Stimulated activated naive CD4-positive, alpha-beta T cell (primary cell): ENCODE results near the gene PAPSS1.
"Not testable (repeated sequence)": the region's sequence is repeated elsewhere in the genome, so short reads cannot be mapped to it uniquely, and the experiment has no call there.

Experiments
- DNase-seq, 6 experiments: peaks; one replicate each; lab custom pipeline; 2025; lab: John Stamatoyannopoulos, UW

The PAPSS1 gene

DNA sequence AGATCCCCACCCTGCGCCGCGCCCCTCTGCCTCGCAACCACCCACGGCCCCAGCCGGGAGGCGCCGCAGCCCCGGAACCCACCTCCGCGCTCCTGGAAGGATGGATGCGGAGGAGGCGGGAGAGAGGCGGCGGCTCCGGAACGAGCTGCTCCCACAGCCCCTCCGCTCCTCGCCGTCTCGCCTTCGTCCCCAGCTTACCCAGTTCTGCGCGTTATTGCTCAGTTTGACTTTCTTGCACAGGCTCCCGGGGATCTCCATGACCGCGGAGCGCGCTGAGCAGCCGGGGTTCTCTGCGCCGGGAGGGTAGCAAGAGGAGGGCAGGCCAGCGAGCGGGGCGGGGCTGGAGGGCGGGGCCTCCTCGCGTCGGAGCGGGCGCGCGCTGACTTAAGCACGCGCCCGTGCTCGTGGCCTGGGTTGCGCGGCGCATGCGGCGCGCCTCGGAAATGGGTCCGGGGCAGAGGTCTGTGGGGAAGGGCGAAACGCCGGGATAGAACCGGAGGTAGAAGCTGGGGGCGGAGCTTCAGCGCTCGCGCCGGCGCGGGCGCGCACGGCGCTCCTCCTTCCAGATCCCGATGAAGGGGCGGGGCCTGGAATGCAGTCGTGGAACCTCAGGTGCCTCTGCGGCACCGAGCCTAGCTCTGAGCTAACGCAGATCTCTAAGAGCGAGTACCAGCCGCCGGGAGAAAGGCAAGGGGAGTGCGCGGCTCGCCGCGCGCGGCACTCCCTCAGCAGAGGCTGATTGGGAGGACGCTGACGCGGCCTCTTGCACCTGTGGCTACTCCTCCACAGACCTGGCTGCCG, at the start of gene PAPSS1:
PAPSS1 (minus strand) TSS at position 313 of the 801 bp plus-strand sequence; CDS start at position 258, 55 bp downstream.
- peak; percentile 92 to 95 (median 94) for DNase-seq

DNA sequence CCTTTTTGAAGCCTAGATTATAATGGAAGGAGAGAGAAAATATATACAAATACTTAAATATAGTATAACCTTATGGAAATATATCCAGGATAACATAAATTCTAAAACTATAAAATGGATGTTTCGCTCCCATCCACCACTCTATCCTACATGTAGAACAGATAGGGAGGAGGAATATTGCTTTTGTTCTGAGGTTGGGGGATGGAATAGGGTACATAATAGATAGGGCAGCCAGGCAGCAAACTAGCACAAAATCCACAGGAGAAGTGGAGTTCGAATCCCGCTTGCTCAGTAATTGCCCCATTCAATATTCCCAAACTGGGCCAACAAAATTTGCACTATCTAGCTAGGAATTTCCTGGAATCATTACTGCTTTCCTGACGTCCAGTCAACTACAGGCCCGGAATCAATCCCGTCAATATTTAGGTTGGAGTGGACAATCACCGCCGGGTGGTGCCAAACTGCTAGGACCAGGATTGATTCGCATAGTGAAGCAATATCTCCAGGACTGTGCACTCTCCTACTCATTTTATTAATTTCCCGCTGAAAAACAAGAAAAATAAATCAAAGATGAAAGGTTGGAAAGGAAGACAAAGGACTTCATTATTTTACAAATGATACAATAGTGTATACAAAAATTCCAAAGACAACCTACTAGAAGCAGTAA, 40.4 kb upstream of the PAPSS1 start:
- no peak for DNase-seq

DNA sequence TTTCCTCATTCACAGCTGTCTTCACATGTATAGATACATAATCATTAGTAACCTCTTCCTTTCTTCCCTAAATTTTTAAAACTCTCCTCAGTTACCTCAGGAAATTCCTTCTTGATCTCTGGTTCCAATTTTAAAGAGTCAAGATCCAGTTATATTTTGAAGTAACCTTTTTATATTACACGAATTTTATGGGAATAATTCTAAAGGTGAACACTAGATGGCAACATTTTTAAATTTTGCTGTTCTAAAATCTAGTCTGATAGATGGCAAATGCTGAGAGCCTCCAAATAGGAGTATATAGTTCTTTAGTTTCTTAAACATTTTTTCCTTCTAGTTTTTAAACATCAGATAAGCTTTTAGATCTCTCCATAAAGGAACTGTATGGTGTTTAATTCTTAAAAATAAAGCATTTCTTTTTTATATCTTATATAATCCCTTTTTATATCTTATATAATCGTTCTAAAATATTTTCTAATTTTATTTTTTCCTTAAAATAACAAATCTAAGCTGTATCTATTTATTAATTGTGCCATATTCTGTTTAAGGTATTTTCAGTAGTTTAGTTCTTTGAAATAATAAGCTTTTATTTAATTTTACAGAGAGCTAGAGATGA, 37.9 kb upstream of the PAPSS1 start:
- peak in 2 of 6 experiments; percentile 24 to 25 for DNase-seq

DNA sequence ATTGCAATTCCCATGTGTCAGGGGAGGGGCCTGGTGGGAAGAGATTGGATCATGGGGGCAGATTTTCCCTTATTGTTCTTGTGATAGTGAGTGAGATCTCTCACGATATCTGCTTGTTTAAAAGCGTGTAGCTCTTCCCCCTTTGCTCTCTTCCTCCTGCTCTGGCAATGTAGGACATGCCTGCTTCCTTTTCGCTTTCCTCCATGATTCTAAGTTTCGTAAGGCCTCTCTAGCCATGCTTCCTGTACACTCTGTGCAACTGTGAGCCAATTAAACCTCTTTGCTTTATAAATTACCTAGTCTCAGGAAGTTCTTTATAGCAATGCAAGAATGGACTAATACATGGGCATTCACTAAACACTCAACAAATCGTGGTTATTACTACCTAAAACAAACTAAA, 37.2 kb upstream of the PAPSS1 start:
- no peak for DNase-seq

DNA sequence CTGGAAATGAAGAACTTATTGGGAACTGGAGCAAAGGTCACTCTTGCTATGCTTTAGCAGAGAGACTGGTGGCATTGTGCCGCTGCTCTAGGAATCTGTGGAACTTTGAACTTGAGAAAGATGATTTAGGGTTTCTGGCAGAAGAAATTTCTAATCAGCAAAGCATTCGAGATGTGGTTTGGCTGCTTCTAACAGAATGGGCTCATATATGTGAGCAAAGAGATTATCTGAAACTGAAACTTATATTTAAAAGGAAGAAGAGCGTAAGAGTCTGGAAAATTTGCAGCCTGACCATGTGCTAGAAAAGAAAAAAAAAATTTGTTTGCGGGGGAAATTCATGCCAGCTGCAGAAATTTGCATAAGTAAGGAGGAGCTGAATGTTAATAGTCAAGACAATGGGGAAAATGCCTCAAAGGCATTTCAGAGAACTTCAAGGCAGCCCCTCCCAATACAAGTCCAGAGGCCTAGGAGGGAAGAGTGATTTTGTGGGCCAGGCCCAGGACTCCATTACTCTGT, 35.9 kb upstream of the PAPSS1 start:
- DNase-seq: no peak

DNA sequence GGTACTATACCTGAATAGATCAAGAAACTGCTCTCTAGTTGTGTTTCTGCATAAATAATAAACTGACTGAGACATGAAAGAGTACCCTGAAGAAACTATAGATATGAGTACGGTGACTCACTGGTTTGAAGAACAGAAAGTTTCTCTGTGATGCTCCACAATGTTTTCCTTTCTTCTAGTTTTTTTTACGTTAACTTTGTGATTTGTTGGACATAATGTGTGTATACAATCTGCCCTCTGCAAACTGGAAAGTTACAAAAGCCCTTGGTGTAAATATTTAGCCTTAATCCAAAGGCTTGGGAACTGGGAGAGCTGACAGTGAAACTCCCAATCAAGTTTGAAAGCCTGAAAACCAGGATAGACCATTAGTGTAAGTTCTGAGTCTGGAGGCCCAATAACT, 31.6 kb upstream of the PAPSS1 start:
- DNase-seq: no peak

DNA sequence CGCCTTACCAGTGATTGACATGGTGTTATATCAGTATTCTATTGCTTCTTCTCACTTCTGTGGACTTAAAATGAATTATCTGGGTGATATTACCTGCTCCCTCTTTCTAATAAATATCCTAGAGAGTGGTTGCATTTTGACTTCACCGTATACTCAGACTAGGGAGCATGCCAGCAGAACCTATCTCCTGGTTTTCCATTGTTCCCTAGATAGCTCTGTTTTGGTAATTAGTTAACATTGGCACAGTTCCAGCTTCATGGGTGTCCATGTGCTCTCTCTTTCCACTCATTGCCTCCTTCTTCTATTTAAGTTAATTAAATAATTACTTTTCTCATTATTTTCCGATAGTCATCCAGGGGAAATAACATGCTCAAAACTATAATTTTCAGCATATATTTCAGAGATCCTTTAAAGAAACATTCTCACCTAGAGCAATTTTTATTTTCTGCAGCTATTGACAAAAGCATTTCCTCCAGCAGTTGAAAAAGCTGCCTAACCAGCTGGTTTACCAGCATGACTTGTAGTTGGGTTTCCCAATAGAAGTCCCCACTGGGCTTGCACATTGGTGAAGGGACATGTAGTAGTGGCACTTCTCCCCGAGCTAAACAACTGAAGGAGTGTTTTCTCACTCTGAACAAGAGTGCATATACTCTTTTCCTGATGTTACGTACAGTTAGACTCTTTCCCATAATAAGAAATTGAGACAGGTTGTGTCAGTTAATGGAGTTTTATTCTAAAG, 27.9 kb upstream of the PAPSS1 start:
- DNase-seq: no peak

DNA sequence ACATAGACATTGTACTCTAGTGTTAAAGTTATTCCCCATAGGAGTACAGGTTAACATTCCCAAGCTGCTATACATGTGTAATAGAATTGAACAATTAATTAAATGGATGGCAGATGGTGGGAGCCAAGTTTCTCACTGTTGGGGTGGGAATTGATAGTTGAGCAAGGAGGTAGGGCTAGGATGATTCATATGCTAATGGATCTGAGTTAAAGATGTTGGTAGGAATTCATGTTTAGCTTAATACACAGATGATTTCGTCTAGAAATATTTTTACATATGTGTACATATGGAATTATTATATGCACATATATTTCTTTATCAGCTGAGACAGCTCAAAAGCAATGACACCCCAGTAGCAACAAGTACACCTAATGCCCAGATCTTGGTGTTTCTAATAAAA, 26.1 kb upstream of the PAPSS1 start:
- DNase-seq: no peak

DNA sequence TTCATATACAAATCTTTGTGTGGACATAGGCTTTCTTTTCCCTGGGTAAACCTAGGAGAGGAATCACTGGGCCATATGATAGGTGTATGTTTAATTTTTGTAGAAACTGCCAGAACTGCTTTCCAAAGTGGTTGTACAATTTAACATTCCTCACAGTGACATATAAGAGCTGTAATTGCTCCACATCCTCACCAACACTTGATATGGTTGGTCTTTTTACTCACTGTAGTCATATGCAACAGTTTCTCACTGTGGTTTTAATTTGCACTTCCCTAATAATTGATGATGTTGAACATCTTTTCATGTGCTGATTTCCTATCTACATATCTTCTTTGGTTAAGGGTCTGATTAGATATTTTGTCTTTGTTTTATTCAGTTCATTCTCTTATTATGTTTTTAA, 24.5 kb upstream of the PAPSS1 start:
- no peak for DNase-seq

DNA sequence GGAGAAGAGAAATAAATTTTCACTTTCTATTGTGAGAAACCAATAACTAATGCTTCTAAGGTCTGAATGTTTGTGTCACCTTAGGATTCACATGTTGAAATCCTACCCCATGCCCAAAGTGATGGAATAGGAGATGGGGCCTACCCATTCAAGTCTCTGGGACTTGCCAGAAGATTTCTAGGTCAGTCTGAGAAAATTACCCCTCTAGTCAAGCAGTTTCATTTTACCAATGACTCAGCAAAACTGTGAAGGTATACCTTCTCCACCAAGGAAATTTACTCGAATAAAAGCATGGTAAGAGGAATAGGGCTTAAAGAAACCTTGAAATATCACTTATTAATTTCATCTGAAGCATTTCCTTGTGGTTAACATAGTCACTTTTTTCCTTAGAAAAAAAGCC, 23.5 kb upstream of the PAPSS1 start:
- DNase-seq: no peak

DNA sequence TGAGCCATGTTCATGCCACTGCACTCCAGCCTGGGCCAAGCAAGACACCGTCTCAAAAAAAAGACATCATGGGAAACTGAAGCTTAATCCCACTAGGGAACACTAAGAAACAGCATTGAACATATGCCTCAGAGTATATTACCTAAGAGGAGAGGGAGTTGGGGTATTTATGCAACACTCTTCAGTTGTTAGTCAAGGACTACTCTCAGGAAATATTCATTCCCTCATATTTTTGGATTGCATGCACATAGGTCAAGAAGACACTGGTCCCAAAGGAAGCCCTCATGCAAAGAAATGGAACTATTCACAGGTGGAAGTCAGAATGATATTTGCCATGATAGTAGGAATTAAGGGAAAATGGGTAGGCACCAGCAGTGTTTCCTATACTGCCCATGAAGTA, 22.8 kb upstream of the PAPSS1 start:
- no peak for DNase-seq

DNA sequence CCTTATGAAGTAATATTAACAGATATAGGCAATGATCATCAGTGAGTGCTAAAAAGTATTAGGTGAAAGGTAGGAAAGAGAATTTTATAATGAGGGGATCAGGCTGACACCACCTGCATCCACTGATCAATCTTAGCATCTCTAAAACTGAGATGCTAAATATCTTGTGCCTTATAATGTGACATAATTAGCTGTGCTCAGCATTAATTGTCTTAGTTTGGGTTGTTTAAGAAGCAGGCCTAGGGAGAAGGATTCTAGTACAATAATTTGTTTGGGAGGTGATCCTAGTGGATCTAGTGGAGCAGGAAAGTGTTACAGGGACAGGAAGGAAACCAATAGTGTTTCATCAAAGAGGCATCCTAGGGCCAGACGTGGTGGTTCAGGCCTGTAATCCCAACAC, 22.2 kb upstream of the PAPSS1 start:
- no peak for DNase-seq

DNA sequence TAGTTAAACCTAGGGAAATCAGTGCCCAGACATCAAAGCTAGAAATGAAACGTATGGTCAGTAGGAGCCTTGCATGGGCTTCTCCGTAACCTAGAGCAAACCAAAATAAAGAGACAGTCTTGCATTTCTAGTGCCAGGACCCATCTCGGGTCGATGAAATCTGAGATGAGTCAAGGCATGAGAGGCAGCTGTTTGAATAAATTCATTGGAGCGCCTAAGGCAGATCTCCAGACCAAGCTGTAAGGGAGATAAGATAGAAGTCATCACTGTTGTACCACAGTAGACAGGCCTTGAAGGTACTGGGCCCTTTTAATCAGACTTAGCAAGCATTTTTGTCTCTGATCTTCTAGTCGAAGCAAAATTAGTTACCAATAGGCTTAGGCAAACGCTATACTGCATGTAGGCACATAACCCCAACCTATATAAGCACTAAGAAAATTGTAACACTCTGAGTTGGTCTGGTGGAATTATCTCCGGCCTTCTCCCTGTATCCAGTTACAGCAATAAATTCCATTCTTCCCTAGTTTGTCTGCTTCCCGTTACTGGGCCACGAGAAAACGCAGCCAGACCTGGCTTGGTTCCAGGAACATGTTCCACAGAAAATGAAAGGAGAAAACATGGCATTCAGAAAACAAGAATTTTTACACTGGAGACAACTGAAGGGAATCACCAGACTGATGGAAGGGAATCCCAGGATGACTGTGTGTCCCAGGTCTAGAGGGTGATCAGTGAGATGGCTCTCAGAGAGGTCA, 21.1 kb upstream of the PAPSS1 start:
- no peak for DNase-seq

DNA sequence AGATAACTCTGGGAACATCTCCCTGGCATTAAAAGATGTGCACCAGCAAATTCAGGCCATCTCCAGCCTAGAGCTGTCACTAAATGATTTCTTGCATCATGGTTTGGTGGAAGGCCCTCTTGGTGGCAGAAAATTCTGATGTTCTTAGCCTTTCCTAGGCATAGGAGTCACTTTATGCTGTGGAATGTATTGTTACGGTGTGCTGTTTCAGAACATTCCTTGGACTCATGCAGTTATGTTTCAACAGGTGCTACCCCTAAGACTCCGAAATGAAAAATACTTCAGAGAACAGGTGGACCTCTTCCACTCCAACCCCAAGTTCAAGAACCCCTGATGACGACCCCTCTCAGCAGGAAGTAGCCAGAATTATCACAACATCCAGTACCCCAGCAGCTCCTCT, 20.3 kb upstream of the PAPSS1 start:
- no peak for DNase-seq

DNA sequence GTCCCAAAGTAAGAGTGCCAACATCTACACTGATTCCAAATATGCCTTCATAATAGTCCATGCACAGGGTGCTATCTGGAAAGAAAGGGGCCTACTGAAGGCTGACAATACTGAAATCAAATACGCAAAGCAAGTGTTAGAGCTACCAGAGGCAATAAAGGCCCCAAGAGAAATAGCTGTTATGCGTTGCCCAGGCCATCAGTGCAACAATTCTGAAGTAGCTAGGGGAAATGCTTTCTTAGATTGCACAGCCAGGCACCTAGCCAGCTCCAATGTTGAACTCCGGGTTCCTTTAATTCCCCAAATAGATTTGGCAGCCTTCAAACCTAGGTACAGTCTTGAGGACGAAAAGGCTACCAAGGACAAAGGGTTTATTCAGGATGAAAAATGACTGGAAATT, 17.4 kb upstream of the PAPSS1 start:
- no peak for DNase-seq

DNA sequence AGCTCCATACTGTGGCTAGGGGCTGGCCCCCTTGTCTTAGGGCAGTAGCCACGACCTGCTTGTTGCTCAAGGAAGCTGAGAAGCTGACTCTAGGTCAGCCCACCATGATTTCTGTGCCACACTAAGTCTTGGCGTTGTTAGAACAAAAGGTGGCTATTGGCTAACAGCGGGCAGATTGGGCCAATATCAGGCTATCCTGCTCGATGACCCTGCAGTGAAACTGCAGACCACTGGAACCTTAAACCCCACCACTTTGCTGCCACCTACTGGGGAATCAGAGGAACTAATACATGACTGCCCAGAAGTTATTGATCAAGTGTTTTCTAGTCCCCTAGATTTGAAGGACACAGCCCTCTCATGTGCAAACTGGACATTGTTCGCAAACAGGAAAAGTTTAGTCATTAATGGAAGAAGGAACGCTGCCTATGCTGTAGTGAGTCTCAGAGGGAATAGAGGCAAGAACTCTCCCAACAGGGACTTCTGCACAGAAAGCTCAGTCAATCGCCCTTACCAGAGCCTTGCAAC, 17.0 kb upstream of the PAPSS1 start:
- peak in 5 of 6 experiments; percentile 3 to 57 (median 14) for DNase-seq

DNA sequence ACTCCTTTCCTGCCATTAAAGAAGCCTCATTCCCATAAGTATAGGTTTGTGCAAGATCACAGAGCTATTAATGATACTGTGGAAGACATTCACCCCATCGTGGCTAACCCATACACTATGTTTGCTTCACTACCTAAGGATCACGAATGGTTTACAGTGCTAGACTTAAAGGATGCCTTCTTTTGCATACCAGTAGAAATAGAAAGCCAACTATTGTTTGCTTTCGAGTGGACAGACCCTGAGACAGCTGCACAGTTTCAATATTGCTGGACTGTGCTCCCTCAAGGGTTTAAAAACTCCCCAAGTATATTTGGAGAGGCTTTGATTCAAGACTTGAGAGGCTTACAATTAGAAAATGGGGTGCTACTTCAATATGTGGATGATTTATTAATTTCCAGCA, 16.0 kb upstream of the PAPSS1 start:
- DNase-seq: no peak

DNA sequence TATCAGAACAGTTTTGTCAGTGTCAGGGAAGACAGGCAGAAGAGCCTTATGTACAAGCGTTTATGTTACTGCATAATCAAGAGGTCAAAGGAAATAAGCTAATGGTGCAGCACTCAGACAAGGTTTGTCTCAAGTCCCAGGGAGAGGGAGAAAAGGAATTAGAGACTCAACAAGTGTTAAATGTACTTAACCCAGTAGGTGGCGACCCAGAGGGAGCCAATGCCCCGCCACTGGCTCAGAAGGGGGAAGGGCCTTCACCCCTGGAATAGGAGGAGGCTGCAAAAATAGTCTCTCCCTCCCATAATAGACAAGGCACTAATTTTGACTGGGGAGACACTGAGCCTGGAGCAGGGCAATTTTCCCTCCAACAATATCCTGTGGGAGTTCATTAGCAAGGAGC, 14.1 kb upstream of the PAPSS1 start:
- DNase-seq: no peak

DNA sequence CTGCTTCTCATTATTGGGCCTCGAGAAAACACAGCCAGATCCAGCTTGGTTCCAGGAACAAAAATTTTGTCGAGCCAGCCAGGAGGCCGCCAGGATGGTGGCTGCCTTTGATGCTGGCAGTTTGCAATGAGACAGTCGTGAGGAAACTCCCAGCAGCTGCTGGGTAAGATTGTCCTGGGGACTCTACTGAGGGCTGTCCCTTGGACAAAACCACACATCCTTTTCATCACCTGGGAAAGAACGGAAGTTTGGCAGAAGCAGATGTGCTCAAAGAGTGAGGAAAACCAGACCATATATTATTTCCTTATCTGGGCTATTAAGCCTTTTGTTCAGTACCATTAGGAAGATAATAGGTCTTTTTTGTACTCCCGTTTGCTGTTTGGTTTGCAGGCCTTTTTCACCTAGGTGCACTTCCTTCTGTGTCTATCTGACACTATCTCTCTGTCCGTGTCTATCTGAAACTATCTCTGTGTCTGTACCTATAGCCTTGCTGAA, 13.4 kb upstream of the PAPSS1 start:
- no peak for DNase-seq

DNA sequence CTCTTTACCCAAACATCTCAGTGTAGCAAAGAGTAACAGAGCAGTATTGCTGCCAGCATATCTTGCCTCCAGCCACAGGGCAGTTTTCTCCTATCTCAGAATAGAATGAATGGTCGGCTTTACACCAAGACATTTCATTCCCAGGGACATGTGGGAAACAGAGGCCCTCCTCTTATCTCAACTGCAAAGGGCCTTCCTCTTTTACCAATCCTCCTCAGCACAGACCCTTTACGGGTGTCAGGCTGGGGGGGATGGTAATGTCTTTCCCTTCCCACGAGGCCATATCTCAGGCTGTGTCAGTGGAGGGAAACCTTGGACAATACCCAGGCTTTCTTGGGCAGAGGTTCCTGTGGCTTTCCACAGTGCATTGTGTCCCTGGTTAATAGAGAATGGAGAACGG, 9.0 kb upstream of the PAPSS1 start:
- not testable (repeated sequence) for DNase-seq
